K562 (cell line): ENCODE data around the gene CHRND. TPM values are rescaled to one million over a fixed set of nuclear protein-coding genes. Genes with fewer than 3 reads are reported as not detected.
A peak's percentile ranks its signal among the peaks of the same experiment; 100 is the strongest.

Experiments used
- ZBTB7A ChIP-seq: IDR thresholded peaks from 2 replicates; pipeline ENCODE4 v1.6.1; 2011; ENCODE audit warnings: low read depth, mild to moderate bottlenecking, low read length, moderate library complexity, borderline replicate concordance; ENCODE audit not compliant: control insufficient read depth
- polyA plus RNA-seq, 8 experiments: library from polyadenylated mRNA; depleted of rRNA in 4 of 8; stranded (reverse) in 5 of 8; unstranded in 3 of 8; fragments of >200 nt; fragmentation: Nextera tagmentation in 2 of 8; fragmentation: Illumina TruSeq in 1 of 8; extraction: Ambion mirVana in 2 of 8; extraction: Trizol in 1 of 8; gene quantifications; 2 replicates each; pipeline versions ENCODE4 v1.2.1 to v1.2.3, GENCODE V29; 2011 to 2014; ENCODE audit warnings: inconsistent platforms in 1 of 8, missing spikeins in 1 of 8
- total RNA-seq, 7 experiments: library from RNA; depleted of rRNA in 6 of 7; stranded (reverse); fragments of >200 nt in 6 of 7; fragmentation: Illumina TruSeq in 2 of 7; extraction: Trizol in 2 of 7; gene quantifications; 2 replicates each; pipeline versions ENCODE4 v1.2.1 to v1.2.3, GENCODE V29; 2011 to 2021; ENCODE audit warnings: low replicate concordance in 1 of 7
- TF ChIP-seq, protein P1 (sequence below): fragments of 450-650 bp; IDR thresholded peaks from 2 replicates; pipeline ENCODE4 v1.6.1; 2017; ENCODE audit warnings: antibody characterized with exemption, mild to moderate bottlenecking
- TF ChIP-seq, protein P2 (sequence below), 2 experiments: IDR thresholded peaks; 2 replicates each; pipeline ENCODE4 v1.6.1; 2011; ENCODE audit warnings: borderline replicate concordance in 1 of 2, control low read depth in 1 of 2, low read depth in 1 of 2, low read length in 1 of 2, mild to moderate bottlenecking in 1 of 2, mixed read lengths in 1 of 2, moderate library complexity in 1 of 2; ENCODE audit not compliant: insufficient read depth in 1 of 2, insufficient read length in 1 of 2, poor library complexity in 1 of 2, severe bottlenecking in 1 of 2; ENCODE audit errors: extremely low read depth in 1 of 2
- TF ChIP-seq, protein P3 (sequence below), 3 experiments: IDR thresholded peaks in 2 of 3; conservative IDR thresholded peaks in 1 of 3; 2 replicates each; pipeline ENCODE4 v1.5.1; 2011 to 2012; ENCODE audit warnings: low read length in 3 of 3, mild to moderate bottlenecking in 3 of 3, control low read depth in 2 of 3, improper control_type of control experiment in 1 of 3, inconsistent platforms in 1 of 3, low read depth in 1 of 3, mixed read lengths in 1 of 3, moderate library complexity in 1 of 3; ENCODE audit not compliant: insufficient read depth in 2 of 3

The CHRND gene
- total and polyA plus RNA-seq, 9 of the 15 experiments (the other 6 are each of a cell fraction or from before 2014, with no cell fraction given) = not detected

DNA sequence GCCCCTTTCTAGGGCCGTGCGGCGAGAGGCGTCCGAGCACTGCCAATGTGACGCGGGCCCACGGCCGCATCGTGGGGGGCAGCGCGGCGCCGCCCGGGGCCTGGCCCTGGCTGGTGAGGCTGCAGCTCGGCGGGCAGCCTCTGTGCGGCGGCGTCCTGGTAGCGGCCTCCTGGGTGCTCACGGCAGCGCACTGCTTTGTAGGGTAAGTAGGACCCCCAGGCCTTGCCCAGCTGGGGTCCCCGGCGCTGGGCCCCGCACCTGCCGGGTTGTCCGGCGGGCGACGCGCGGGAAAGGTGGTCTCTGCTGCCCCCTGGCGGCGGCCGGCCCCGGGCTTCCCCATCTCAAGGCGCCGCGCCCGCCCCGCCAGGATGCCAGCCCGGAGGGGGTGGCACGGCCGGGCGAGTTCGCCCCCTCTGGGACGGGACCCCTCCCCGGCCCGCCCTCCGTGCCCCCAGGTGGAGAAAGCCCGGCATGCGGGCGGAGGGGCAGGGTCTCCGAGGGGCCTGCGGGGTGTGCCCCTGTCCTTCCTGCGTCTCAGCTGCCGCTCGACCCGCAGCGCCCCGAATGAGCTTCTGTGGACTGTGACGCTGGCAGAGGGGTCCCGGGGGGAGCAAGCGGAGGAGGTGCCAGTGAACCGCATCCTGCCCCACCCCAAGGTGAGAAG lies 3.9 kb upstream of the CHRND start (continued):
- TF ChIP-seq, protein P1, sequence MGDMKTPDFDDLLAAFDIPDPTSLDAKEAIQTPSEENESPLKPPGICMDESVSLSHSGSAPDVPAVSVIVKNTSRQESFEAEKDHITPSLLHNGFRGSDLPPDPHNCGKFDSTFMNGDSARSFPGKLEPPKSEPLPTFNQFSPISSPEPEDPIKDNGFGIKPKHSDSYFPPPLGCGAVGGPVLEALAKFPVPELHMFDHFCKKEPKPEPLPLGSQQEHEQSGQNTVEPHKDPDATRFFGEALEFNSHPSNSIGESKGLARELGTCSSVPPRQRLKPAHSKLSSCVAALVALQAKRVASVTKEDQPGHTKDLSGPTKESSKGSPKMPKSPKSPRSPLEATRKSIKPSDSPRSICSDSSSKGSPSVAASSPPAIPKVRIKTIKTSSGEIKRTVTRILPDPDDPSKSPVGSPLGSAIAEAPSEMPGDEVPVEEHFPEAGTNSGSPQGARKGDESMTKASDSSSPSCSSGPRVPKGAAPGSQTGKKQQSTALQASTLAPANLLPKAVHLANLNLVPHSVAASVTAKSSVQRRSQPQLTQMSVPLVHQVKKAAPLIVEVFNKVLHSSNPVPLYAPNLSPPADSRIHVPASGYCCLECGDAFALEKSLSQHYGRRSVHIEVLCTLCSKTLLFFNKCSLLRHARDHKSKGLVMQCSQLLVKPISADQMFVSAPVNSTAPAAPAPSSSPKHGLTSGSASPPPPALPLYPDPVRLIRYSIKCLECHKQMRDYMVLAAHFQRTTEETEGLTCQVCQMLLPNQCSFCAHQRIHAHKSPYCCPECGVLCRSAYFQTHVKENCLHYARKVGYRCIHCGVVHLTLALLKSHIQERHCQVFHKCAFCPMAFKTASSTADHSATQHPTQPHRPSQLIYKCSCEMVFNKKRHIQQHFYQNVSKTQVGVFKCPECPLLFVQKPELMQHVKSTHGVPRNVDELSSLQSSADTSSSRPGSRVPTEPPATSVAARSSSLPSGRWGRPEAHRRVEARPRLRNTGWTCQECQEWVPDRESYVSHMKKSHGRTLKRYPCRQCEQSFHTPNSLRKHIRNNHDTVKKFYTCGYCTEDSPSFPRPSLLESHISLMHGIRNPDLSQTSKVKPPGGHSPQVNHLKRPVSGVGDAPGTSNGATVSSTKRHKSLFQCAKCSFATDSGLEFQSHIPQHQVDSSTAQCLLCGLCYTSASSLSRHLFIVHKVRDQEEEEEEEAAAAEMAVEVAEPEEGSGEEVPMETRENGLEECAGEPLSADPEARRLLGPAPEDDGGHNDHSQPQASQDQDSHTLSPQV = no peak
- TF ChIP-seq, protein P2, sequence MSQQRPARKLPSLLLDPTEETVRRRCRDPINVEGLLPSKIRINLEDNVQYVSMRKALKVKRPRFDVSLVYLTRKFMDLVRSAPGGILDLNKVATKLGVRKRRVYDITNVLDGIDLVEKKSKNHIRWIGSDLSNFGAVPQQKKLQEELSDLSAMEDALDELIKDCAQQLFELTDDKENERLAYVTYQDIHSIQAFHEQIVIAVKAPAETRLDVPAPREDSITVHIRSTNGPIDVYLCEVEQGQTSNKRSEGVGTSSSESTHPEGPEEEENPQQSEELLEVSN (IDR thresholded peaks at IDR 0.05; ENCODE audit: borderline replicate concordance in 1 of 2, extremely low read depth in 1 of 2, insufficient read depth in 1 of 2, insufficient read length in 1 of 2, low read depth in 1 of 2, low read length in 1 of 2, poor library complexity in 1 of 2, severe bottlenecking in 1 of 2) = peak in 1 of 2 experiments; percentile 17
- TF ChIP-seq, protein P3, sequence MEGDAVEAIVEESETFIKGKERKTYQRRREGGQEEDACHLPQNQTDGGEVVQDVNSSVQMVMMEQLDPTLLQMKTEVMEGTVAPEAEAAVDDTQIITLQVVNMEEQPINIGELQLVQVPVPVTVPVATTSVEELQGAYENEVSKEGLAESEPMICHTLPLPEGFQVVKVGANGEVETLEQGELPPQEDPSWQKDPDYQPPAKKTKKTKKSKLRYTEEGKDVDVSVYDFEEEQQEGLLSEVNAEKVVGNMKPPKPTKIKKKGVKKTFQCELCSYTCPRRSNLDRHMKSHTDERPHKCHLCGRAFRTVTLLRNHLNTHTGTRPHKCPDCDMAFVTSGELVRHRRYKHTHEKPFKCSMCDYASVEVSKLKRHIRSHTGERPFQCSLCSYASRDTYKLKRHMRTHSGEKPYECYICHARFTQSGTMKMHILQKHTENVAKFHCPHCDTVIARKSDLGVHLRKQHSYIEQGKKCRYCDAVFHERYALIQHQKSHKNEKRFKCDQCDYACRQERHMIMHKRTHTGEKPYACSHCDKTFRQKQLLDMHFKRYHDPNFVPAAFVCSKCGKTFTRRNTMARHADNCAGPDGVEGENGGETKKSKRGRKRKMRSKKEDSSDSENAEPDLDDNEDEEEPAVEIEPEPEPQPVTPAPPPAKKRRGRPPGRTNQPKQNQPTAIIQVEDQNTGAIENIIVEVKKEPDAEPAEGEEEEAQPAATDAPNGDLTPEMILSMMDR (IDR thresholded peaks at IDR 0.05 in 2 of 3, conservative IDR thresholded peaks at IDR 0.05 in 1 of 3; ENCODE audit: insufficient read depth in 2 of 3, low read depth in 1 of 3, low read length in 3 of 3) = peak; percentile 39 to 72 (median 66); a peak in 5 of 6 replicates
- TF ChIP-seq ZBTB7A = peak; percentile 41; the same call in 1 of the 2 replicates
